Measurements from ENCODE around the gene MCC. TPM values are rescaled to one million over a fixed set of nuclear protein-coding genes. Genes with fewer than 3 reads are reported as not detected.

Gene MCC
- polyA plus RNA-seq, 1 donor (not counting 4 experiments of a cell fraction or from before 2014, with no cell fraction given): 24.6 TPM

- H3K9me3 ChIP-seq (ENCODE audit: control insufficient read depth, low read depth, low read length): no peaks in the 10 kb centered on the region
- H3K79me2 ChIP-seq (ENCODE audit: control insufficient read depth, insufficient read depth, low read length): peaks cover 67% of the 10 kb centered on the region
- peak; percentile 41 for FAIRE-seq
Measured at GRCh38 chr5:113221294-113222176, 266.7 kb downstream of the MCC start.

GRCh38 chr5:113219695-113220094, 268.6 kb downstream of the MCC start:
- no peak overlapping the region for H3K27ac ChIP-seq (ENCODE audit: control insufficient read depth, insufficient read depth, low read length)
- H3K4me1 ChIP-seq (ENCODE audit: control insufficient read depth, extremely low read depth, insufficient read depth, low read length): peaks cover 24% of the 10 kb centered on the region
- no peak overlapping the region for H3K4me3 ChIP-seq (ENCODE audit: control insufficient read depth in 2 of 3, extremely low read depth in 1 of 3, insufficient read depth in 2 of 3, low read depth in 1 of 3, low read length in 3 of 3)
- H3K9me1 ChIP-seq (ENCODE audit: control insufficient read depth, extremely low read depth, insufficient read depth, low read length): peaks cover 4% of the 10 kb centered on the region
- H3K27me3 ChIP-seq (ENCODE audit: control insufficient read depth, extremely low read depth, insufficient read depth, low read length): no peaks in the 10 kb centered on the region
- dilution Hi-C loops (cut with MboI; ENCODE audit: extremely low pct_ligation_motif_present, low sequenced_read_pairs): no loop called here
- TF ChIP-seq CTCF (optimal IDR thresholded peaks at IDR 0.05 in 1 of 3, IDR thresholded peaks at IDR 0.05 in 1 of 3, conservative IDR thresholded peaks at IDR 0.05 in 1 of 3; ENCODE audit: extremely low read depth in 1 of 3, insufficient read depth in 2 of 3, low read length in 3 of 3) (no peak), EZH2 (IDR thresholded peaks at IDR 0.05; ENCODE audit: low read length) (no peak)
- no peaks in the 10 kb centered on the region for H4K20me1 ChIP-seq (ENCODE audit: control insufficient read depth, extremely low read depth, insufficient read depth, low read length)
- no peaks in the 10 kb centered on the region for H3K9me3 ChIP-seq (ENCODE audit: control insufficient read depth, low read depth, low read length)
- H3K4me2 ChIP-seq (ENCODE audit: control insufficient read depth, extremely low read depth, insufficient read depth, low read depth, low read length): no peak overlapping the region
- FAIRE-seq (peak; percentile 13), DNase-seq (ENCODE audit: low read depth, low spot score) (no peak)
- no peak overlapping the region for H2AFZ ChIP-seq (ENCODE audit: control insufficient read depth, low read length)
- H3K9ac ChIP-seq (ENCODE audit: control insufficient read depth, extremely low read depth, insufficient read depth, low read length): no peak overlapping the region
- H3K36me3 ChIP-seq (ENCODE audit: control insufficient read depth in 2 of 2, extremely low read depth in 1 of 2, insufficient read depth in 2 of 2, low read length in 2 of 2): no peaks in the 10 kb centered on the region
- peaks cover 67% of the 10 kb centered on the region for H3K79me2 ChIP-seq (ENCODE audit: control insufficient read depth, insufficient read depth, low read length)

More at GRCh38 chr5:113221294-113222176, 266.7 kb downstream of the MCC start:
- Histone ChIP-seq H3K27ac (ENCODE audit: control insufficient read depth, insufficient read depth, low read length) (no peak overlapping the region), H3K4me2 (ENCODE audit: control insufficient read depth, extremely low read depth, insufficient read depth, low read depth, low read length) (peak overlapping the region; percentile 10), H3K4me1 (ENCODE audit: control insufficient read depth, extremely low read depth, insufficient read depth, low read length) (peaks cover 18% of the 10 kb centered on the region), H4K20me1 (ENCODE audit: control insufficient read depth, extremely low read depth, insufficient read depth, low read length) (no peaks in the 10 kb centered on the region), H3K9me1 (ENCODE audit: control insufficient read depth, extremely low read depth, insufficient read depth, low read length) (peaks cover 3% of the 10 kb centered on the region), H3K36me3 (ENCODE audit: control insufficient read depth in 2 of 2, extremely low read depth in 1 of 2, insufficient read depth in 2 of 2, low read length in 2 of 2) (no peaks in the 10 kb centered on the region), H3K9ac (ENCODE audit: control insufficient read depth, extremely low read depth, insufficient read depth, low read length) (no peak overlapping the region), H3K27me3 (ENCODE audit: control insufficient read depth, extremely low read depth, insufficient read depth, low read length) (no peaks in the 10 kb centered on the region), H3K4me3 (ENCODE audit: control insufficient read depth in 2 of 3, extremely low read depth in 1 of 3, insufficient read depth in 2 of 3, low read depth in 1 of 3, low read length in 3 of 3) (no peak overlapping the region), H2AFZ (ENCODE audit: control insufficient read depth, low read length) (no peak overlapping the region)
- dilution Hi-C loops (cut with MboI; ENCODE audit: extremely low pct_ligation_motif_present, low sequenced_read_pairs): no loop called here
- no peak for TF ChIP-seq CTCF (optimal IDR thresholded peaks at IDR 0.05 in 1 of 3, IDR thresholded peaks at IDR 0.05 in 1 of 3, conservative IDR thresholded peaks at IDR 0.05 in 1 of 3; ENCODE audit: extremely low read depth in 1 of 3, insufficient read depth in 2 of 3, low read length in 3 of 3)
- no peak for TF ChIP-seq EZH2 (IDR thresholded peaks at IDR 0.05; ENCODE audit: low read length)
- no peak for DNase-seq (ENCODE audit: low read depth, low spot score)
